Measurements from ENCODE around the gene ODAM.
"Not testable (repeated sequence)": the region's sequence is repeated elsewhere in the genome, so short reads cannot be mapped to it uniquely, and the experiment has no call there.

ODAM gene

DNA sequence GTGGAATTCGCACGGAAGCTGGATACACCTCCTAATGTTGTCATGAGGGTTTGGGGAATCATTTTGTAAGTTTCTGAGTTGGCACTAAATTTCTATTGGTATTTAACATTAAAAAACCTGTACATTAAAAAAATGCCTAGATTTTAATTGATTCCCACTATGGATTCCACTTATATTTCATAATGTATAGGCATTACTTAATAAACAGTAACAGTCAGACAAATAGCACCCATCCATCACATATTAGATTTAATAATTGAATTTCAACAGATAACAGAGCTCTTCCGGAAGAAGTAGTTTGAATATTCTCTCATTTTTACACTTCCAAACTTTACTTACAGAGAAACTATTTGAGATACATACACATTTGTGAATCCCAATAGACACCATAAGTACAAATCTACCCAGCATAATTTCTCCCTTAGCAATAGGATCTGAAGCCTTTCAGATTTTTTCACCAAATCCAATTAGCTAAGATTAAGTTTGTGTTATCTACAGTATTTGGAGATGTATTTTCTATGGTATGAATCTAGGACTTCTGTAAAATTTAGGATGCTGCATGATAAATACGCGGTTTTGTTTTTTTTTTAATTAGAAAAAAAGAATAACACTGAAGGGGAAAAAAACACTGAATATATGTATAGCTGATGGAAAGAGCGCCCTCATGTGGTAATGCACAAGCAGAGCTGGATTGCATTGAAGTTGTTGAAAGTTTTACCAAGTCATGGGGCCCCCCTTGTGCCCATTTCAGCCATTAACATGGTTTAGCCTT, 12.2 kb upstream of the ODAM start:
- no peaks in the 10 kb centered on the region for H3K9me3 ChIP-seq (ENCODE audit: control insufficient read depth, low read length)
- H3K27ac ChIP-seq (ENCODE audit: insufficient read depth, low read depth, low read length, poor library complexity, severe bottlenecking) = no peak overlapping the region
- H3K4me1 ChIP-seq (ENCODE audit: control insufficient read depth, insufficient read depth, low read length) = no peaks in the 10 kb centered on the region
- no peaks in the 10 kb centered on the region for H3K27me3 ChIP-seq (ENCODE audit: control insufficient read depth, insufficient read depth, low read length, poor library complexity, severe bottlenecking)
- H3K36me3 ChIP-seq (ENCODE audit: control insufficient read depth, insufficient read depth, low read length) = no peaks in the 10 kb centered on the region
- 49 to 51% methylated on average over 6 of the region's 6 CpGs for WGBS, 2 experiments
- no peak overlapping the region for H3K4me3 ChIP-seq (ENCODE audit: insufficient read depth, low read depth, low read length)

DNA sequence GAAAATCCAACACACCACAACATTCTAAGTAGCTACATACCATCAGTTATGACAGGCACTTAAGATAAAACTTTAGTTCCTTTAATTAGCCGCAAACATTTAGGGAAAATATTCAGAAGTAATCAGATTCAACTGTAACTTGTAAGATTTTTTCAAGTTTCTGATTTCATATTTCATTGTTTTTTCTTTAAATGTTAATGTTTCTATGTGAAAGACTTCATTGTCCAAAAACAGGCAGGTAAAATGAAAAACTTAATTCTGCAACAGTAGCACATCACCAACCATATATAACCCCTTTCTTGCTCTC, 11.6 kb upstream of the ODAM start:
- WGBS, 2 experiments = 94% methylated on average over 1 of the region's 1 CpG; no CpG with 5 or more reads in 1 of the 2 experiments

GRCh38 chr4:70187216-70187615, 8.3 kb upstream of the ODAM start:
- H3K9me3 ChIP-seq (ENCODE audit: control insufficient read depth, low read length) = no peaks in the 10 kb centered on the region
- WGBS, 2 experiments = 100% methylated on average over 1 of the region's 1 CpG; no CpG with 5 or more reads in 1 of the 2 experiments
- H3K4me3 ChIP-seq (ENCODE audit: insufficient read depth, low read depth, low read length) = no peak overlapping the region
- no peaks in the 10 kb centered on the region for H3K4me1 ChIP-seq (ENCODE audit: control insufficient read depth, insufficient read depth, low read length)
- H3K36me3 ChIP-seq (ENCODE audit: control insufficient read depth, insufficient read depth, low read length) = no peaks in the 10 kb centered on the region
- no peaks in the 10 kb centered on the region for H3K27me3 ChIP-seq (ENCODE audit: control insufficient read depth, insufficient read depth, low read length, poor library complexity, severe bottlenecking)
- no peak overlapping the region for H3K27ac ChIP-seq (ENCODE audit: insufficient read depth, low read depth, low read length, poor library complexity, severe bottlenecking)

More for the DNA sequence above, 11.6 kb upstream of the ODAM start:
- H3K27me3 ChIP-seq (ENCODE audit: control insufficient read depth, insufficient read depth, low read length, poor library complexity, severe bottlenecking) = no peaks in the 10 kb centered on the region
- H3K27ac ChIP-seq (ENCODE audit: insufficient read depth, low read depth, low read length, poor library complexity, severe bottlenecking) = no peak overlapping the region
- no peaks in the 10 kb centered on the region for H3K36me3 ChIP-seq (ENCODE audit: control insufficient read depth, insufficient read depth, low read length)
- H3K4me3 ChIP-seq (ENCODE audit: insufficient read depth, low read depth, low read length) = no peak overlapping the region
- no peaks in the 10 kb centered on the region for H3K9me3 ChIP-seq (ENCODE audit: control insufficient read depth, low read length)
- no peaks in the 10 kb centered on the region for H3K4me1 ChIP-seq (ENCODE audit: control insufficient read depth, insufficient read depth, low read length)

GRCh38 chr4:70190579-70190978, 4.9 kb upstream of the ODAM start:
- H3K27me3 ChIP-seq (ENCODE audit: control insufficient read depth, insufficient read depth, low read length, poor library complexity, severe bottlenecking) = no peaks in the 10 kb centered on the region
- 100% methylated on average over 1 of the region's 1 CpG; no CpG with 5 or more reads in 1 of the 2 experiments for WGBS, 2 experiments
- H3K4me3 ChIP-seq (ENCODE audit: insufficient read depth, low read depth, low read length) = no peak overlapping the region
- no peaks in the 10 kb centered on the region for H3K36me3 ChIP-seq (ENCODE audit: control insufficient read depth, insufficient read depth, low read length)
- no peaks in the 10 kb centered on the region for H3K9me3 ChIP-seq (ENCODE audit: control insufficient read depth, low read length)
- no peaks in the 10 kb centered on the region for H3K4me1 ChIP-seq (ENCODE audit: control insufficient read depth, insufficient read depth, low read length)
- no peak overlapping the region for H3K27ac ChIP-seq (ENCODE audit: insufficient read depth, low read depth, low read length, poor library complexity, severe bottlenecking)

DNA sequence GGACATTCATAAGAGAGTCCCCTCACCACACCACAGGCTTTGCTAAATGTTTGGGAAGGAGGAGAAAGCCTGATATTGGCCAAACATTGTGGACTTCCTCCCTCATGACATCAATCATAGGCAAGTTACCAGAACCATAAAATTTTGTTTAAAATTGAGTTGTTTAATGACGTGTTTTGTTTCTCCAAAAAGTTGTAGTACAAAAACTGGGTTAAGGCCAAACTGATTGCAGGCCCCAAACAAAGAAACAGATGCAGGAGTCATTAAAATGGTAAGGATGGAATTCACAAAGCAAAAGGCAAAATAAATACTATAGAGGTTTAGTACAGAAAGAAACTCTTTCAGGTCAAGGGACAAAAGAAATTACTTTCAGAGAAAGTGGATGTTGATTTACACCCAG, 3.9 kb upstream of the ODAM start:
- Histone ChIP-seq H3K4me3 (ENCODE audit: insufficient read depth, low read depth, low read length) (no peak overlapping the region), H3K27me3 (ENCODE audit: control insufficient read depth, insufficient read depth, low read length, poor library complexity, severe bottlenecking) (no peaks in the 10 kb centered on the region), H3K27ac (ENCODE audit: insufficient read depth, low read depth, low read length, poor library complexity, severe bottlenecking) (no peak overlapping the region), H3K4me1 (ENCODE audit: control insufficient read depth, insufficient read depth, low read length) (no peaks in the 10 kb centered on the region), H3K9me3 (ENCODE audit: control insufficient read depth, low read length) (no peaks in the 10 kb centered on the region), H3K36me3 (ENCODE audit: control insufficient read depth, insufficient read depth, low read length) (no peaks in the 10 kb centered on the region)
- 100% methylated on average over 1 of the region's 1 CpG for WGBS, 2 experiments

- Histone ChIP-seq H3K36me3 (ENCODE audit: control insufficient read depth, insufficient read depth, low read length) (no peaks in the 10 kb centered on the region), H3K4me1 (ENCODE audit: control insufficient read depth, insufficient read depth, low read length) (no peaks in the 10 kb centered on the region), H3K4me3 (ENCODE audit: insufficient read depth, low read depth, low read length) (no peak overlapping the region), H3K9me3 (ENCODE audit: control insufficient read depth, low read length) (no peaks in the 10 kb centered on the region), H3K27me3 (ENCODE audit: control insufficient read depth, insufficient read depth, low read length, poor library complexity, severe bottlenecking) (no peaks in the 10 kb centered on the region), H3K27ac (ENCODE audit: insufficient read depth, low read depth, low read length, poor library complexity, severe bottlenecking) (no peak overlapping the region)
- 96 to 100% methylated on average over 1 to 2 of the region's 2 CpGs for WGBS, 2 experiments
These were observed 2.6 kb upstream of the ODAM start for GRCh38 chr4:70192895-70193294.

DNA sequence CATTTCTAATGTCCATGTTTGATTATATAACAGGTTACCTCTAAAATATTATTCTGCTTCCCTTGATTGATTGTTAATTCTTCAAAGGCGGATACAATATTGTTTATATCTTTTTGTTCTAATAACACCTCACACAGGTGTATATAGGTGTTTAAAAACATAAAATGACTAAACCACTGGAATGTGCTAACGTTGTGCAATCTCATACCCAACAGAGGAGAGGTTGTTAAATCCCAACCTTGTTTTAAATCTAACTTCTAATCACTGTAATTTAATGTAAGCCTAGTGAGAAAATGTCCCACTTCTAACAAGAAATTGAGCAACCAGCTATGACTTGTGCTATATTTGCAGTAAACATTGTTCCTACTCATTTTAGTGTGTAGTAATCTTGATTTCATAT, 1.3 kb downstream of the ODAM start:
- no peaks in the 10 kb centered on the region for H3K9me3 ChIP-seq (ENCODE audit: control insufficient read depth, low read length)
- WGBS, 2 experiments = 100% methylated on average over 1 of the region's 2 CpGs; no CpG with 5 or more reads in 1 of the 2 experiments
- H3K27ac ChIP-seq (ENCODE audit: insufficient read depth, low read depth, low read length, poor library complexity, severe bottlenecking) = no peak overlapping the region
- no peak overlapping the region for H3K4me3 ChIP-seq (ENCODE audit: insufficient read depth, low read depth, low read length)
- H3K4me1 ChIP-seq (ENCODE audit: control insufficient read depth, insufficient read depth, low read length) = no peaks in the 10 kb centered on the region
- H3K27me3 ChIP-seq (ENCODE audit: control insufficient read depth, insufficient read depth, low read length, poor library complexity, severe bottlenecking) = no peaks in the 10 kb centered on the region
- no peaks in the 10 kb centered on the region for H3K36me3 ChIP-seq (ENCODE audit: control insufficient read depth, insufficient read depth, low read length)

DNA sequence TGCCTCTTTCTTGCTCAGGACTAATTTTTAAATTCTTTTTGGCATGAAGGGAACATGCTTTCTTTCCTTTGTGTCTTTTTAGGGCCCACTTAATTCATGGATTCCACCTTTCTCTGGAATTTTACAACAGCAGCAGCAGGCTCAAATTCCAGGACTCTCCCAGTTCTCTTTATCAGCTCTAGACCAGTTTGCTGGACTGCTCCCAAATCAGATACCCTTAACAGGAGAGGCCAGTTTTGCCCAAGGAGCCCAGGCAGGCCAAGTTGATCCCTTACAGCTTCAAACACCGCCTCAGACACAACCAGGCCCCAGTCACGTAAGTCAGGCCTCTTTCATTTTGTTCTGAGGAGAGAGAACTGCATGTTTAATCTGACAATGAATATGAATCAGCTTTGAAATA, 2.3 kb downstream of the ODAM start:
- H3K4me1 ChIP-seq (ENCODE audit: control insufficient read depth, insufficient read depth, low read length) = no peaks in the 10 kb centered on the region
- no peak overlapping the region for H3K4me3 ChIP-seq (ENCODE audit: insufficient read depth, low read depth, low read length)
- no peaks in the 10 kb centered on the region for H3K36me3 ChIP-seq (ENCODE audit: control insufficient read depth, insufficient read depth, low read length)
- no peaks in the 10 kb centered on the region for H3K27me3 ChIP-seq (ENCODE audit: control insufficient read depth, insufficient read depth, low read length, poor library complexity, severe bottlenecking)
- H3K27ac ChIP-seq (ENCODE audit: insufficient read depth, low read depth, low read length, poor library complexity, severe bottlenecking) = no peak overlapping the region
- WGBS, 2 experiments = 81 to 87% methylated on average over 2 of the region's 2 CpGs
- H3K9me3 ChIP-seq (ENCODE audit: control insufficient read depth, low read length) = no peaks in the 10 kb centered on the region

- no peak overlapping the region for H3K27ac ChIP-seq (ENCODE audit: insufficient read depth, low read depth, low read length, poor library complexity, severe bottlenecking)
- H3K9me3 ChIP-seq (ENCODE audit: control insufficient read depth, low read length) = no peaks in the 10 kb centered on the region
- 88 to 95% methylated on average over 1 of the region's 1 CpG for WGBS, 2 experiments
- H3K36me3 ChIP-seq (ENCODE audit: control insufficient read depth, insufficient read depth, low read length) = no peaks in the 10 kb centered on the region
- no peaks in the 10 kb centered on the region for H3K27me3 ChIP-seq (ENCODE audit: control insufficient read depth, insufficient read depth, low read length, poor library complexity, severe bottlenecking)
- no peaks in the 10 kb centered on the region for H3K4me1 ChIP-seq (ENCODE audit: control insufficient read depth, insufficient read depth, low read length)
- H3K4me3 ChIP-seq (ENCODE audit: insufficient read depth, low read depth, low read length) = no peak overlapping the region
These were observed 8.1 kb downstream of the ODAM start for GRCh38 chr4:70203601-70204000.

- H3K27me3 ChIP-seq (ENCODE audit: control insufficient read depth, insufficient read depth, low read length, poor library complexity, severe bottlenecking); H3K27ac ChIP-seq (ENCODE audit: insufficient read depth, low read depth, low read length, poor library complexity, severe bottlenecking); H3K36me3 ChIP-seq (ENCODE audit: control insufficient read depth, insufficient read depth, low read length); H3K4me3 ChIP-seq (ENCODE audit: insufficient read depth, low read depth, low read length); H3K4me1 ChIP-seq (ENCODE audit: control insufficient read depth, insufficient read depth, low read length); H3K9me3 ChIP-seq (ENCODE audit: control insufficient read depth, low read length): not testable (repeated sequence)
- 88 to 90% methylated on average over 4 of the region's 4 CpGs for WGBS, 2 experiments
These were observed 17.2 kb downstream of the ODAM start for GRCh38 chr4:70212752-70213151.

- H3K27ac ChIP-seq (ENCODE audit: insufficient read depth, low read depth, low read length, poor library complexity, severe bottlenecking); H3K9me3 ChIP-seq (ENCODE audit: control insufficient read depth, low read length); H3K36me3 ChIP-seq (ENCODE audit: control insufficient read depth, insufficient read depth, low read length); H3K4me3 ChIP-seq (ENCODE audit: insufficient read depth, low read depth, low read length); H3K4me1 ChIP-seq (ENCODE audit: control insufficient read depth, insufficient read depth, low read length); H3K27me3 ChIP-seq (ENCODE audit: control insufficient read depth, insufficient read depth, low read length, poor library complexity, severe bottlenecking): not testable (repeated sequence)
These were observed 20.6 kb downstream of the ODAM start for GRCh38 chr4:70216109-70216508.
